Osteoblast (primary cell): ENCODE data around the gene BMAL2. TPM values are rescaled to one million over a fixed set of nuclear protein-coding genes. Genes with fewer than 3 reads are reported as not detected.

Source experiments
- DNase-seq: peaks from one replicate; pipeline ENCODE4 v3.0.0; 2011; ENCODE audit warnings: low spot score, mixed read lengths; ENCODE audit not compliant: insufficient read length; ENCODE audit errors: missing footprints
- H2AFZ ChIP-seq: 2 replicates; pipeline ENCODE4 v1.6.0; 2011; ENCODE audit warnings: mild to moderate bottlenecking, low read length
- H3K27ac ChIP-seq: 2 replicates; pipeline ENCODE4 v1.5.1; 2011; ENCODE audit warnings: mild to moderate bottlenecking, low read depth, low read length, moderate library complexity
- H3K27me3 ChIP-seq: 2 replicates; pipeline ENCODE4 v1.6.0; 2012; ENCODE audit warnings: mild to moderate bottlenecking, control low read depth, inconsistent platforms, low read length, moderate library complexity; ENCODE audit not compliant: insufficient read depth
- H3K36me3 ChIP-seq: 2 replicates; pipeline ENCODE4 v1.5.1; 2011; ENCODE audit warnings: mild to moderate bottlenecking, low read length, control low read depth, moderate library complexity; ENCODE audit not compliant: insufficient read depth
- H3K4me1 ChIP-seq: 2 replicates; pipeline ENCODE4 v1.5.1; 2011; ENCODE audit warnings: mild to moderate bottlenecking, low read length, control low read depth, moderate library complexity; ENCODE audit not compliant: insufficient read depth
- H3K4me2 ChIP-seq: 2 replicates; pipeline ENCODE4 v1.6.0; 2011; ENCODE audit warnings: mild to moderate bottlenecking, low read length; ENCODE audit not compliant: insufficient read depth
- H3K4me3 ChIP-seq: fragments of 200-600 bp; sonication (generic); 3 replicates; pipeline ENCODE4 v1.5.1; 2012; ENCODE audit warnings: mild to moderate bottlenecking, low read length, inconsistent platforms; ENCODE audit not compliant: insufficient read depth
- H3K79me2 ChIP-seq: 2 replicates; pipeline ENCODE4 v1.6.0; 2012; ENCODE audit warnings: mild to moderate bottlenecking, low read length, control low read depth, inconsistent platforms; ENCODE audit not compliant: insufficient read depth
- H3K9me3 ChIP-seq: 2 replicates; pipeline ENCODE4 v1.5.1; 2011; ENCODE audit warnings: low read depth, low read length, control low read depth
- H4K20me1 ChIP-seq: 2 replicates; pipeline ENCODE4 v1.6.0; 2012; ENCODE audit warnings: mild to moderate bottlenecking, low read length, control low read depth; ENCODE audit not compliant: insufficient read depth
- CTCF ChIP-seq: IDR thresholded peaks from 2 replicates; pipeline ENCODE4 v1.5.1; 2011; ENCODE audit warnings: mild to moderate bottlenecking, low read depth, low read length, moderate library complexity; ENCODE audit errors: extremely low read depth
- total RNA-seq: library from RNA; depleted of rRNA; stranded (reverse); fragments of >200 nt; gene quantifications from 2 replicates; pipeline ENCODE4 v1.2.3, GENCODE V29; 2012

BMAL2 gene
- total RNA-seq, 1 donor, result 21.7 TPM

- Histone ChIP-seq H4K20me1 (no peaks in the 10 kb centered on the region), H3K79me2 (no peaks in the 10 kb centered on the region), H3K4me1 (peaks cover 15% of the 10 kb centered on the region), H3K27ac (no peak overlapping the region), H3K4me3 (no peak overlapping the region), H3K36me3 (peaks cover 60% of the 10 kb centered on the region), H3K27me3 (no peaks in the 10 kb centered on the region), H3K9me3 (no peaks in the 10 kb centered on the region), H3K4me2 (no peak overlapping the region), H2AFZ (no peak overlapping the region)
- no peak for TF ChIP-seq CTCF
- DNase-seq, result no peak
Observed at GRCh38 chr12:27319848-27320247, 12.8 kb upstream of the BMAL2 start.

GRCh38 chr12:27324530-27324929, 8.1 kb upstream of the BMAL2 start:
- no peaks in the 10 kb centered on the region for H4K20me1 ChIP-seq
- H3K4me3 ChIP-seq, result no peak overlapping the region
- H3K27ac ChIP-seq, result no peak overlapping the region
- H3K9me3 ChIP-seq, result no peaks in the 10 kb centered on the region
- H3K79me2 ChIP-seq, result no peaks in the 10 kb centered on the region
- no peak overlapping the region for H2AFZ ChIP-seq
- H3K27me3 ChIP-seq, result no peaks in the 10 kb centered on the region
- no peak for DNase-seq
- H3K4me1 ChIP-seq, result peaks cover 5% of the 10 kb centered on the region
- TF ChIP-seq CTCF, result no peak
- peaks cover 42% of the 10 kb centered on the region for H3K36me3 ChIP-seq
- no peak overlapping the region for H3K4me2 ChIP-seq

- peak overlapping the region; percentile 92 for H3K4me2 ChIP-seq
- DNase-seq, result peak; percentile 31
- H3K27me3 ChIP-seq, result no peaks in the 10 kb centered on the region
- peaks cover 12% of the 10 kb centered on the region for H3K36me3 ChIP-seq
- H3K9me3 ChIP-seq, result no peaks in the 10 kb centered on the region
- peaks cover 39% of the 10 kb centered on the region for H3K79me2 ChIP-seq
- no peaks in the 10 kb centered on the region for H4K20me1 ChIP-seq
- TF ChIP-seq CTCF, result no peak
- peak overlapping the region; percentile 83 for H3K4me3 ChIP-seq
- H3K27ac ChIP-seq, result peak overlapping the region; percentile 77
- H3K4me1 ChIP-seq, result peaks cover 35% of the 10 kb centered on the region
- no peak overlapping the region for H2AFZ ChIP-seq
Observed at GRCh38 chr12:27330846-27331245, 1.8 kb upstream of the BMAL2 start.

GRCh38 chr12:27331291-27331926, 1.2 kb upstream of the BMAL2 start:
- H2AFZ ChIP-seq, result peak overlapping the region; percentile 83
- TF ChIP-seq CTCF, result no peak
- H3K79me2 ChIP-seq, result peaks cover 45% of the 10 kb centered on the region
- DNase-seq, result peak; percentile 97
- H3K4me3 ChIP-seq, result peak overlapping the region; percentile 83
- peak overlapping the region; percentile 77 for H3K27ac ChIP-seq
- peaks cover 35% of the 10 kb centered on the region for H3K4me1 ChIP-seq
- peaks cover 8% of the 10 kb centered on the region for H3K36me3 ChIP-seq
- H3K4me2 ChIP-seq, result peak overlapping the region; percentile 92
- H3K27me3 ChIP-seq, result no peaks in the 10 kb centered on the region
- no peaks in the 10 kb centered on the region for H3K9me3 ChIP-seq
- H4K20me1 ChIP-seq, result no peaks in the 10 kb centered on the region
